Smooth muscle cell of the coronary artery (primary cell): Measurements from ENCODE around the gene PNMA6A. TPM values are rescaled to one million over a fixed set of nuclear protein-coding genes. Genes with fewer than 3 reads are reported as not detected.

ENCODE experiments used
- total RNA-seq: library from RNA; depleted of rRNA; stranded (reverse); fragments of >200 nt; gene quantifications from 2 replicates; pipeline ENCODE4 v1.2.3, GENCODE V29; 2014; ENCODE audit warnings: low replicate concordance

Gene PNMA6A
- 0.68 and 2.2 TPM in 2 replicates for total RNA-seq

GRCh38 chrX:153071909-153072583 is at the start of gene PNMA6A:
TSS of gene PNMA6A (plus strand) at chrX:153072454. CDS start at chrX:153073063, 609 bp downstream.

GRCh38 chrX:153055871-153056749 is 16.1 kb upstream of the PNMA6A start, which contains the start of gene PNMA3:
TSS of gene PNMA3 (plus strand) at chrX:153056470. CDS start at chrX:153057056, 586 bp downstream.

Other genes with a start within 250 kb of the PNMA6A start
- 19.0 and 31.3 TPM in 2 replicates for gene CETN2, start 241.7 kb upstream of the PNMA6A start, total RNA-seq
- 13.9 and 18.9 TPM in 2 replicates for gene NSDHL, start 241.4 kb upstream of the PNMA6A start, total RNA-seq
- 0.35 and 22.0 TPM in 2 replicates for gene ZNF185, start 174.4 kb upstream of the PNMA6A start, total RNA-seq
- gene PNMA5, start 78.3 kb upstream of the PNMA6A start, total RNA-seq = not detected in 2 replicates
- 0.70 TPM in 1 of 2 replicates, not detected in the other for gene PNMA3, start 16.0 kb upstream of the PNMA6A start, total RNA-seq
- not detected in 2 replicates for gene MAGEA1, start 106.8 kb downstream of the PNMA6A start, total RNA-seq
- gene PNMA6F, start 249.3 kb downstream of the PNMA6A start, total RNA-seq = not detected in 2 replicates